HL-60 (cell line): ENCODE measurements around the gene SNRNP40.
"Not testable (repeated sequence)": the region's sequence is repeated elsewhere in the genome, so short reads cannot be mapped to it uniquely, and the experiment has no call there.

ENCODE experiments used
- CTCF ChIP-seq: IDR thresholded peaks from one replicate; pipeline ENCODE4 v1.5.1; 2011; ENCODE audit warnings: low read length, control low read depth, inconsistent platforms; ENCODE audit not compliant: insufficient read depth
- REST ChIP-seq: IDR thresholded peaks from 2 replicates; pipeline ENCODE4 v1.6.1; 2012; ENCODE audit warnings: low read depth; ENCODE audit not compliant: insufficient replicate concordance
- SPI1 ChIP-seq: IDR thresholded peaks from 2 replicates; pipeline ENCODE4 v1.6.1; 2012; ENCODE audit warnings: low read depth, mild to moderate bottlenecking, borderline replicate concordance

GRCh38 chr1:31262393-31262792 is 34.2 kb downstream of the SNRNP40 start:
- TF ChIP-seq CTCF, REST, SPI1: not testable (repeated sequence)
